Stimulated activated CD4-positive, alpha-beta T cell treated with anti-CD3 and anti-CD28 coated beads, Interleukin-2, amount 100 ng/mL, for 4 hours (primary cell): Measurements from ENCODE around the gene TSN.
"Not testable (repeated sequence)": the region's sequence is repeated elsewhere in the genome, so short reads cannot be mapped to it uniquely, and the experiment has no call there.

Source experiments
- DNase-seq: peaks from one replicate; pipeline ENCODE4 v3.0.0-alpha.2; 2020; ENCODE audit warnings: low read depth

TSN gene

DNA sequence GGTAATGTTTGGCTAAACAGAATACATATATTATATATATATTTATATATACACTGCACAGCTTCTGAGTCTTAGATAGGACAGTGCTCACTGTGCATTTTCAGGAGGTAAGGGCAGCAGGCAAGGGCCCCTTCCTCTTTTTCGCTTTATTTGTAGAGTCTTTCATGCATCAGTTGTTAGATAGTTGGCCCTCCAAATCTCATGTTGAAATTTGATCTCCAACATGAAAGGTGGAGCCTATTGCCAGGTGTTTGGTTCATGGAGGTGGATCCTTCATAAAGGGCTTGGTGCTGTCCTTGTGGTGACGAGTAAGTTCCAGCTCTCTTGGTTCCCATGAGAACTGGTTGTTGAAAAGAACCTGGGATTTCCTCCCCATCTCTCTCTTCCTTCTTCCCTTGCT, 48.1 kb downstream of the TSN start:
- DNase-seq = no peak

DNA sequence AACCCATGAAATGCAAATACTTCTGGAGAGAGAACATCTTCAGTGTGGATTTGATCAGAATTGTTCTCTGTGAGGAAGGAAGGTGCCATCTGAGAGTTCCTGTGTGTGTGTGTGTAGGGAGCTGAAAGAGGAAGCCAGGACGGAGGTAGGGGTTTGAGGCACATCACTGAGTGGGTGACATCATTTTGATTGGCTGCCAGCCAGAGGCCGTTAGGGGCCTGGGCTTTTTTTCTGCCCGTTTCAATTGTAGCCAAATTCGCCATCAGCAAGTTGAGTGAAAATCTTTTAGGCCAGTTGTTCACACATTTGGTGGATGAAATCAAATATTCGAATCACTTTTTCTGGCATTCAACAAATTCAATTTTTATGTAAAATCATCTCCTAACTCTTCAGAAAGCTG, 48.9 kb downstream of the TSN start:
- DNase-seq = no peak

- DNase-seq = no peak
Observed at GRCh38 chr2:121804997-121805765, 49.7 kb downstream of the TSN start.

DNA sequence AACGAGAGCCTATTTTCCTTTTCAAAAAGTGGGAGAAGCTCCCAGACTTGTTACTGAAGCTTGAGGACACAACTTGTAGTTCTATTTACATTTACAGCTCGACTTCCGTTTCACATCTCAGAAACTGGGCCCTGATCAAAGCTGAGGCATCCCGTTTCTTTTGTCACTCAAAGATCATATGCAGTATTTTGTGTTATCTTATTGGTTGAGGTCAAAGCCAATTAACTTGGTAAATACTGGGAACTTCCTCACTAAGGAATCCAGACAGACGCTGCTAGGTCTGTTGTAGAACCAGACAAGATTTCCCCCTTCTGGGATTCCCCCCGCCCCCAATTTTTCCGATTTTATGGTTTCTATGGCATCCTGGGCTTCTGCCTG, 50.3 kb downstream of the TSN start:
- DNase-seq = no peak

- DNase-seq = not testable (repeated sequence)
Observed at GRCh38 chr2:121807771-121808170, 52.3 kb downstream of the TSN start.

DNA sequence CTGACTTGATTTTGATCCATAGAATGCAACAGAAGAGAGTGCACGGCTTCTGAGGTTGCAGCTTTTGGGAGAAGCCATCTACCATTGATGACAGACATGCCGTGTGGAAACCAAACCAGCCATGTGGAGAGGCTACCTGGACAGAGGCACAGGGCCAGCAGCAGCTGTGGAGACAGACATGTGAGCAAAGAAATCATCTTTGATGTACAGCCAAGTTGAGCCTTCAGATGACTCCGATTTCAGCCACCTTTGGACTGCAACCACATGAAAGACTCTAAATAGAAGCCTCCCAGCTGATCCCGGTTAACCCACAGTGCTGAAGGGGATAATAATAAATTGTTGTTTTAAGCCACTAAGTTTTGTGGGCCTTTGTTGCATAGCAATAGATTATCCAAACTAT, 54.2 kb downstream of the TSN start:
- no peak for DNase-seq

- no peak for DNase-seq
Observed at GRCh38 chr2:121810959-121811853, 55.8 kb downstream of the TSN start.

DNA sequence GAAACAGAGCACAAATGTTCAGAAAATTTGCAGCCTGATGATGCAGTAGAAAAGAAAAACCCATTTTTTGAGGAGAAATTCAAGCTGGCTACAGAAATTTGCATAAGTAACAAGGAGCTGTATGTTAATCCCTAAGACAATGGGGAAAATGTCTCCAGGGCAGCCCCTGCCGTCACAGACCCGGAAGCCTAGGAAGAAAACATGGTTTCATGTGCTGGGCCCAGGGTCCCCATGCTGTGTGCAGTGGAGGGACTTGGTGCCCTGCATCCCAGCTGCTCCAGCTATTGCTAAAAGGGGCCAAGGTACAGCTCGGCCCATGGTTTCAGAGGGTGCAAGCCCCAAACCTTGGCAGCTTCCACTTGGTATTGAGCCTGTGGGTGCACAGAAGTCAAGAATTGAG, 57.6 kb downstream of the TSN start:
- not testable (repeated sequence) for DNase-seq

DNA sequence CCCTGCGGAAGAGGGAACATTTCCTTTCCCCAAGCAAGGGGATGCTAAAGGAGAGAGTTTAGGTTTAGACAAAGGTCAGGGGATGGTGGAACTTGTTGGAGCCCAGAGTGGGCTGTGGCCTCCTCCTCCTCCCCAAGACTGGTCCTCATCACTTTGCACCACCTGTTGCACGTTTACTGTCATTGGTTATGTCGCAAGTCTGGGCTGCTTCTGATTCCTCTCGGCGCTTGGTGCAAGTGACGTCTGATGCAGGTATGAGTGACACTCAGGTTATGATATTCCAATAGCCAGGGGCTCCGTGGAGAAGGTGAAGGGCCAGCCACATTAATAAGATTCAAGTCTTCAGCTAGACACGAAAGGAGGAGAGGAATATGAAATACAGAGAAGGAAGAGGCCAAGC, 59.8 kb downstream of the TSN start:
- no peak for DNase-seq

DNA sequence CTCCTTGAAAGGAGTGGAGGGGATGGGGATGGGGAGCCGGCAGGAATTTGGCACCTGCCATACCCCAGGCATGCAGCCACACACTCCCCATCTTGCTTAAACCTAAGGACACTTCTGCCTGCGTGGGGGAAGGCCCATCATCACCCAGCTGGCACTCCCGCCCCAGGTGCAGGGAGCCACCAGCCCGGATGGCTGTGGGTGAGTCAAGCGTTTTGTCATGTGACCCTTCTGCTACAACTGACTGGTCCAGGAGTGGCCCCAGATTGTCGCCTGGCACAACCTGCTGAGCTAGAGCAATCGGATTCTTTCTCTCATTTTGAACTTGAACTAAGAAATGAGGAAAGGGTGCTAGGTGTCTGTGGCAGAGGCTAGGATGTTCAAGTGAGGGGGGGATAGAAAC, 61.3 kb downstream of the TSN start:
- no peak for DNase-seq

DNA sequence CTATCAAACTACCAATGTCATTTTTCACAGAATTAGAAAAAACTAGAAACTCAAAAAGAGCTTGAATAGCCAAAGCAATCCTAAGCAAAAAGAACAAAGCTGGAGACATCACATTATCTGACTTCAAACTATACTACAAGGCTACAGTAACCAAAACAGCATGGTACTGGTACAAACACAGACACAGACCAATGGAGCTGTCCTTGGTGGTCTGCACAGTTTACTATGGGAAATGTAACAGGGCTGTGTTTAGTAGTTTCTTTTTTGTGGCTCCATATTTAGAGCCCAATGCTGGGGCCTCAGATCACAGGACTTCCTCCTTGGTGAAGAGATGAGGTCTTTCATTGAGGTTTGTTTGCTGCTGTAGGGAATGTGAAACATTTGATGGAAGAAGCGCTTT, 61.9 kb downstream of the TSN start:
- not testable (repeated sequence) for DNase-seq
